Measurements from ENCODE around the gene DGKH. TPM values are rescaled to one million over a fixed set of nuclear protein-coding genes. Genes with fewer than 3 reads are reported as not detected.

The DGKH gene
- total RNA-seq, 1 experiment from 2014 or later: 9.2 TPM

- intact Hi-C loops (cut with micrococcal nuclease): no loop called here
- no peak overlapping the region for H3K4me3 ChIP-seq (replicated peaks in 1 of 2; ENCODE audit: low read depth in 1 of 2, low read length in 2 of 2)
- no peak overlapping the region for H3K4me2 ChIP-seq (ENCODE audit: low read length)
- ChIA-PET CTCF (no interaction called here), POLR2A (no interaction called here), RAD21 (ENCODE audit: low non-redundant PET in 1 of 2, low total read pairs in 2 of 2, uncharacterized antibody in 2 of 2, unreplicated experiment in 2 of 2) (no interaction called here)
- H3K4me1 ChIP-seq (ENCODE audit: control insufficient read depth in 1 of 2, insufficient read depth in 2 of 2, low read length in 2 of 2): peaks cover 11 to 19% of the 10 kb centered on the region in 2 experiments
- H3K79me2 ChIP-seq (ENCODE audit: insufficient read depth, low read length): no peaks in the 10 kb centered on the region
- no peak overlapping the region for H2AFZ ChIP-seq (ENCODE audit: low read depth, low read length, poor library complexity, severe bottlenecking)
- H3K9me2 ChIP-seq (ENCODE audit: insufficient read depth): no peaks in the 10 kb centered on the region
- no TSS peak for BruUV-seq (replicated peaks)
- no peaks in the 10 kb centered on the region for H3K9me3 ChIP-seq (ENCODE audit: control insufficient read depth in 1 of 2, insufficient read depth in 1 of 2, low read depth in 1 of 2, low read length in 2 of 2)
- H3K27me3 ChIP-seq (ENCODE audit: insufficient read depth, low read length): no peaks in the 10 kb centered on the region
- no peak overlapping the region for H3K9ac ChIP-seq (ENCODE audit: low read length)
- no peak for DNase-seq (ENCODE audit: low read depth, low spot score)
- TF ChIP-seq ATF3 (IDR thresholded peaks at IDR 0.05): no peak
- TF ChIP-seq ELF1 (IDR thresholded peaks at IDR 0.05; ENCODE audit: borderline replicate concordance, low read depth): no peak
- no peak for TF ChIP-seq SIN3A (IDR thresholded peaks at IDR 0.05; ENCODE audit: low read depth)
- TF ChIP-seq EZH2 (IDR thresholded peaks at IDR 0.05): no peak
- no peak for TF ChIP-seq POLR2A (IDR thresholded peaks at IDR 0.05; ENCODE audit: borderline replicate concordance, extremely low read depth, insufficient read depth, insufficient read length)
- TF ChIP-seq CEBPB (IDR thresholded peaks at IDR 0.05; ENCODE audit: low read depth): no peak
- no peak for TF ChIP-seq ZBTB33 (IDR thresholded peaks at IDR 0.05; ENCODE audit: extremely low read depth, insufficient replicate concordance, low read length)
- TF ChIP-seq POLR2AphosphoS5 (IDR thresholded peaks at IDR 0.05; ENCODE audit: low read depth, low read length): no peak
- TF ChIP-seq JUND (IDR thresholded peaks at IDR 0.05): no peak
- TF ChIP-seq CBX3 (IDR thresholded peaks at IDR 0.05; ENCODE audit: low read depth): no peak
- TF ChIP-seq FOSL1 (IDR thresholded peaks at IDR 0.05; ENCODE audit: low read depth): no peak
- TF ChIP-seq REST (IDR thresholded peaks at IDR 0.05; ENCODE audit: low read depth): no peak
- no peak for TF ChIP-seq TCF7L2 (IDR thresholded peaks at IDR 0.05; ENCODE audit: borderline replicate concordance, extremely low read depth, insufficient read depth, insufficient read length)
- H4K20me1 ChIP-seq (ENCODE audit: insufficient read depth): no peaks in the 10 kb centered on the region
- no peak for ATAC-seq
- H3K36me3 ChIP-seq (ENCODE audit: control insufficient read depth in 1 of 2, insufficient read depth in 2 of 2, low read length in 2 of 2): no peaks in the 10 kb centered on the region; a peak in 1 of 4 replicates
- H3K27ac ChIP-seq (ENCODE audit: low read depth, low read length): no peak overlapping the region
Measured at GRCh38 chr13:42136518-42136917, 88.1 kb downstream of the DGKH start.

Data from HCT116 (cell line).